SHP77 treated with DMSO at 0.1 percent for 48 hours (cell line): ENCODE data around the gene XAGE3.
"Not testable (repeated sequence)": the region's sequence is repeated elsewhere in the genome, so short reads cannot be mapped to it uniquely, and the experiment has no call there.

Experiments used
- DNase-seq: peaks from one replicate; lab custom pipeline; 2025; lab: John Stamatoyannopoulos, UW

Gene XAGE3, protein sequence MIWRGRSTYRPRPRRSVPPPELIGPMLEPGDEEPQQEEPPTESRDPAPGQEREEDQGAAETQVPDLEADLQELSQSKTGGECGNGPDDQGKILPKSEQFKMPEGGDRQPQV

DNA sequence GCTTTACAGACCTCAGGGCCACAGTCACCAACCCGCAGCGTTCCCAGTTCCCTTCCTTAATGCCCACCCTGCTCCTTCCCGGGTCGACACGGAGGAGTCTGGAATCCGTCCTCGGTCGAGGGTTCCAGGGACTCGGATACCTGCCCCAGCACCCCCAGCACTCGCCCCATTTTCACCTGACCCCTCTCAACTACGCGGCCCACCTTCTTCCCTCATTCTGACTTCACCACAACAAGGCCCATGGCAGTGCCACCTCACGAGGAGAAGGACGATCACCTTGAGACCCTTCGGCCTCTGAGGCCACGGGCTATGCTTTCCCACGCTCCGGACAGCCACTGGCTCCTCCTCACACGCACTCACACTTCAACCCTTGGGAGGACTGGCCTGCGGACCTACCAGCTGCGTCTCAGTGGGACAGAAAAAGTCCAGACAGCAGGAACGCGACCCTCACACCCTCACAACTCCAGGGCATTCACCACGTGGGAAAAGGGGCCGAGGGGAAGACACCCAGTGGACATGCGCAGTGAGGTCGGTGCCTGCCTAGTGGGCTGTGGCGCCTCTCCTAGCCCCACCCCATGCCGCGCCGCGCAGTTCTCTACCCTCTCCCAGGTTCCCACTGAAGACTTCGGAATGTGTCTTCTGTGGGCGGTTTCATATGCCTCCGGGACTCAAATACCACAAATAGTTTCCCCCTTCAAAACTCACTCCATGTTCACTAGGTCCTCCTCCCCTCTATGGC is at the start of gene XAGE3:
XAGE3 (minus strand) TSS at position 474 of the 739 bp plus-strand sequence. CDS start 950 bp downstream, outside the sequence.
- no peak for DNase-seq

DNA sequence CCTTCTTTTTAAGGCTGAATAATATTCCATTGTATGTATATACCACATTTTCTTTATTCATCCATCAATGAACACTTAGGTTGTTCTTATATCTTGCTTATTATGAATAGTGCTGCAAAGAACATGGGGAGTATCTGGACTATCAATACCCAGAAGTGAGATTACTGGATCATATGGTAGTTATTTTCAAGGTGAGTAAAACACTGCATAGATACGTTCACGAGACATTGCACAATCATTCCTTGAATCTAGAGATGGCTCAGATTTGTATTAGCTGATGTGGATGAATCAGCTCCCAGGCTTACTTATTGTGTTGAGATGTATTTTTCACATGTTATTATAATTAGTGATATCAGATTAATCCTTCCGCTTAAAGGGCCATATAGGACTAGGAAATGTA is 46.8 kb upstream of the XAGE3 start:
- not testable (repeated sequence) for DNase-seq

DNA sequence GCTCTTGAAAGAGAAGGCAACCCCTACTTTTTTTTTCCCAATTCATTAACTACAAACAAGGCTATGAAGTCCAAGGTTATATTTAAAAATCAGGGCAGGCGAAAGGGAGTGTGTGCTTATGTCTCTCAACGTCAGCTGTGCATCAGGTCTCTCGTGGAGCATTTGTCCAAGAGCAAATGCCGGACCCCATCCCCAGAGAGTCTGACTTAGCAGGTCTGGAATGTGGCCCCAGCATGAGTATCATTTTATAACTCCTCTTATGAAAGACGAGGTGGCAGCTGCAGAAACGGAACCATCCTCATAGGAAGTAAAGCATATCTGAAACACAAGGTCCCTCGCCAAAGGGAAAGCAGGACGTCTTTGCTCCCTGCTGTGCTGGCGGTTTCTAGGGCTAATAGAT is 45.8 kb upstream of the XAGE3 start:
- not testable (repeated sequence) for DNase-seq

DNA sequence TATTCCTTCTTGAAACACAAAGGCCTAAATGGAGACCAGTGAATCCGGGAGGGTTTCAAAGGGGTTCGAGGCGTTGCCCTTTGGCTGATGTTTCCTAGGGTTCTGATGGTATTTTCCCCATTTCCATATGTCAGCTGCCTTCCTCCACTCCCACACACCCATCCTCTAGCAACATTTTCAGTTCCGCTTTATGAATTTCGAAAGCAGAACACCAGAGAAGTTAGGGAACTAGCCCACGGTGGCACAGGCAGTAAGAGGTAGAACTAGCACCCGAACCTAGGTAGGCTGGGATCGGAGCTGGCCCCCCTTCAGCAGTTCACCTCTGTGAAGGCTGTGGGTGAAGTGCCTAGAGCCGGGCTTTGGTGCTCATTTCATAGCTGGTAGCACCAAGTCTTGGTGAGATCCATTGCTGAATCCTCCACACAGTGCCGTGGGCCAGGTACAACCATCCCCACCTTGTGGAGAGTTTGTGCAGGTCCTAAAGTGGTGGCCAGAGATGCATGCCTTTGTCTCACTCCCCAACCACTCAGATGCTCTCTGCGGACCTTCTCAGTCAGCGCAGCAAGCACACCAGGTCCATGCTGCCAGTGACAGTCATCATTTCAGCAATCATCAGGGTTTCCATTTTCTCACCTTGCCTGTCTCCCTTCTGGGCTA is 41.6 kb upstream of the XAGE3 start:
- DNase-seq = not testable (repeated sequence)

DNA sequence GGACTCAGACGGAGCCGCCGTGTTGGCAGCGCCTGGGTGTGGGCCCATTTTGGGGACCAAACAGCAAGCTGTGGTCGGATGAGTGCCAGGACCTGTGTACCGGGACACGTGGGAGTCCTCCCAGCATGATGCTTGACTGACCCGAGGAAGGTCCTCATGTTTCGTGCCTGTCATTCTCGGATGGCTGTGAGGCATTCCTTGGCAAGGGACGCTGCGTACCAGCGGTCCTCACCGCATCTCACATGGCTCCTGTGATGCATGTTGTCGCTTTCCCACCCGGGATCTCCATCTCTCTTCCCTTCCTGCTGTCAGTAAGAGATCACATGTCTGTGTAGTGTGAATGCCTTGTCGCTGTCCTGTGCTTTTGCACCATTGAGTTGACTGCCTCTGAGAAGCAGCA is 40.0 kb upstream of the XAGE3 start:
- DNase-seq = not testable (repeated sequence)

DNA sequence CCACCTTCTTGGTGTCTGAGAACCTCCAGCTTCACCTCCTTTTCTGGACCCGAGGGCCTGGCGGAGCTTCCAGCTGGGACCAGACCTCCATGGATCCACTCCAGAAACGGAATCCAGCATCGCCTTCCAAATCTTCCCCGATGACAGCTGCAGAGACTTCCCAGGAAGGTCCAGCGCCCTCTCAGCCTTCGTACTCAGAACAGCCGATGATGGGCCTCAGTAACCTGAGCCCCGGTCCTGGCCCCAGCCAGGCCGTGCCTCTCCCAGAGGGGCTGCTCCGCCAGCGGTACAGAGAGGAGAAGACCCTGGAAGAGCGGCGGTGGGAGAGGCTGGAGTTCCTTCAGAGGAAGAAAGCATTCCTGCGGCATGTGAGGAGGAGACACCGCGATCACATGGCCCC is 39.3 kb upstream of the XAGE3 start:
- DNase-seq = not testable (repeated sequence)

DNA sequence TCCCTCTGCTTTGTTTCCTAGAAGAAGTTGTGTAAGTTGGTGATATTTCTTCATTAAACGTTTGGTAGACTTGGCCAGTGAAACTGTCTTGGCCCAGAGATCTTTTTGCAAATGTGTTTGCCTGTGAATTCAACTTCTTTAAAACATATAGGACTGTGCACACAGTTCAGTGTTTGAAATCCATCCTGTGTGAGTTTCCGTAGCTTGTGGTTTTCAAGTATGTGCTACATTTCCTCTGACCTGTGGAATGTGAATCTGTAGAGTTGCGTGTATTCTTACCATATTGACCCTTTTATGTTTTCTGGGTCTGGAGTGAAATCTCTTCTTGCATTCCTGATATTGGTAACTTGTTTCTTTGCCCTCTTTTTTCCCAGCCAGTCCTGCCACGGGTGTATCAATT is 38.2 kb upstream of the XAGE3 start:
- not testable (repeated sequence) for DNase-seq

DNA sequence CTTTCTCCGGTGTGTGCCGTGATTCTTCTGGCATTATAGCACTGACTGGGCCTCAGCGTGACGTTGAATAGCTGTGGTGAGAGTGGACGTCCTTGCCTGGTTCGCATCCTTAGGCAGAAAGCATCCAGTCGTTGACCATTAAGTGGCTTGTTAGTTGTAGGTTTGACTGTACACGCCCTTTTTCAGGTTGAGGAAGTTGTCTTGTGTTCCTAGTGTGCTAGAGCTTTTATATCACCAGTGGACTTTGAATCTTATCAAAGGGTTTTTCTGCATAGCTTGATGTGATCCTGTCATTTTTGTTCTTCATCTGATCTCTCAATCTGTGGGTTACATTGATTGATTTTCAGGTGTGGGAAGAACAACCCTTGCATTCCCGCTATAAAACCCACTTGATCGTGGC is 37.6 kb upstream of the XAGE3 start:
- DNase-seq = not testable (repeated sequence)

DNA sequence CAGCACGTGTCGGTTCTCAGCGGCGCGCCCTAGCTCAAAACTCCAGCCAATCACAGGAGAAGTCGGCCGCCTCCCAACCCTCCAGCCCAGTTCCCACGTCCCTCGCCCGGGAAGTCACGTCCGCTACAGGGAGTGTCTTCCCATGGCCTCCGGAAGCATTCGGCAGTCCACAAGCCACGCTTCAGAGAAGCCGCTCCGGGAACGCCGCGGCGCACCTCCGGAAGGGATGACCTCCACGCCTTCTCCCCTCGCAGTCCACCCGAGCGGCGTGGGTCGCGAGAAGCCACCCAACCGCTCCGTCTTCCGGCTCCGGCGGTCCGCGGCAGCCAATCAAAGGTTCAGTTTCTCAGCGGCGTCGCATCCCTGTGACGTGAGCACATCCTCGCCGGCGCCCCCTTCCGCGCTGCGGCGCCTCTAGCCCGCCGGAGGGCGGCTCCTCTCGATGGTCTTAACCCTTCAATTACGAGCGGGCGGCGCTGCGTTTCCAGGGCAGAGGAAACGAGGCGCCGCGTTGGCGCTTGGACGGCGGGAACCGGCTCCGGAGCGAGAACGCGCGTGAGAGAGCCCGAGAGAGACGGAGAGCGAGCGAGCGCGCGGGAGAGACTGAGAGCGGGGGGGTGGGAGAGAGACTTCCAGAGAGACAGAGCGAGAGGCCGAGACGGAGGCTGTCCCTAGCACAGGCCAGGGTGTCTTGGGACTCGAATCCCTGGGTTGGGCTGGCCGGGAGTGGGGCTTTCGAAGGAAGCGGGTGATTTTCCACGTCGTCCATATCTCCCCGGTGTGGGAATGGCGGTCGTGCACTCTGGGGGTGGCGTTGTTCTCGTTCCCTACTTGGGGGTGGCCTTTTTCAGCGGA is 29.2 kb upstream of the XAGE3 start, which contains the start of gene FAM156B:
FAM156B (plus strand) TSS at position 476 of the 855 bp plus-strand sequence. CDS start 9,896 bp downstream, outside the sequence.
- DNase-seq = not testable (repeated sequence)

DNA sequence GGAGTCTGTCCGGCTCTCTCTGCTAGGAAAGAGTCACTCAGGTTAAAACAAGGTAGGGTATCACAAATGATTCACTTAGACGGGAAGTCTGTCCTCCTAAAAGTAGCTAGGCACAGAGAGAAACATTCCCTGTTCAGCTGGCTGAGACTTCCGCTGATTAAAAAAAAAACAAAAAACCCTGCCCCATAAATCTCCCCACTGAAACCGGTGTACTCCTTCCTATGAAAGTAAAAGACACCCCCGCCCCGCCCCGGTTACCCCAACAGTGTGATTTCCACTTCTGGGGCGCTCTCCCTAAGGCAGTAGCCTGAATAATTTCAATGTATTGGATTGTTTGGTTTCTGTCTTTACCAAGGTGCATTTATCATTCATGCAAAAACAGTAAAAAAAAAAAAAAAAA is 28.6 kb upstream of the XAGE3 start:
- not testable (repeated sequence) for DNase-seq

DNA sequence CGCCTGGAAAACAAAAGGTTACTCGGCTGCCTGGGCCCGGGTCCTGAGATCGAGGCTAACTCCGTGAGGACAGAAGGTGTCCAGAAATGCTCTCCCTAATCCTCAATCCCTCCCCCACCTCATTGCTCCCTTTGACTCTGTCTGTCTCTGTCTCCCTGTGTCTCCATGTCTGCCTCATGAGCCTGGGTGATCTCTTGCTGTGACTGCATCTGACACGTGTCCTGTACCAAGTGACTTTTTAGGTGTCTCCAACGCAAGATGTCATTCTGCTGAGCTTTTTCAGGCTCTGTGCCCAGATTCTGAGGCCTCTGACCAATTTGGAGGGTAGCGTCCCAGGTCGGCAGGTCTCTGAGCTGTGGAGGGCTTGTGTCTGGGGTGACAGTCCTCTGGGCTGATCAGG is 20.2 kb upstream of the XAGE3 start:
- DNase-seq = not testable (repeated sequence)

DNA sequence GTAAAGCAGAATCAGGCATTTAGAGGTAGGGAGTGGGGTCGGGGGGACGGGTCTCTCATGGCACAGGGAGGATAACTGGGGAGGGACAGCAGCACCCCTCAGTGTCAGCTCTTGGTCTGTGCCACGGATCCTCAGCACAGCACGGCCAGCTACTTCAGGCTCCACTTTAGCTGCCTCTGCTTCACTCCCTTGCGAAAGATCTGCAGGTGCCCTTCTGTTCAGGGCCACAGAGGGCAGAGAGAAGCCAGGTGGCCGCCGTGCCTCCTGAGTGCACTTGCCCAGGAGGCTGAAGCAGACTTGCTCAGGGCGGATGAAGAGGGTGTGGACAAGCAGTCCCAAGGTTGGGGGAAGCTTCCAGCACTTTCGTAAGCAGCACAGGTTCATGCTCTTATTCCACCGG is 19.6 kb upstream of the XAGE3 start:
- DNase-seq = not testable (repeated sequence)

DNA sequence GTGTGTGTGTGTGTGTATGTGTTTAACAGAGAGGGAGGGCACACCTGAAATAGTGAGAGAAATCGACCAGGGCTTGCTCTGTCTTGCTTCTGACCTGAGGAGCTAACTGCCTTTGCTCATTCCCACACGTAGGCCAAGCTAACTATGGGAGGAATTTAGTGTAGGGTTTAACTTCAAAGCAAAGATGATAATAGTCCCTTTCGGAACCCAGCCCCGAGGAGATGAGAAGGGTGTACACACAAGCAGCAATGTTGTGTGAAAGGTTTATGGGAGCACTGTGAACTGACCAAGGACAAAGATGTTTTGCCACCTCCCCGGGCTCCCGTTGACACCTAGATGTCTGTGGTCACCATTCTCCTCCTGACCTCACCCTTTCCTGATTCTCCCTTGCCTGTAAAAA is 8.5 kb upstream of the XAGE3 start:
- DNase-seq = not testable (repeated sequence)

DNA sequence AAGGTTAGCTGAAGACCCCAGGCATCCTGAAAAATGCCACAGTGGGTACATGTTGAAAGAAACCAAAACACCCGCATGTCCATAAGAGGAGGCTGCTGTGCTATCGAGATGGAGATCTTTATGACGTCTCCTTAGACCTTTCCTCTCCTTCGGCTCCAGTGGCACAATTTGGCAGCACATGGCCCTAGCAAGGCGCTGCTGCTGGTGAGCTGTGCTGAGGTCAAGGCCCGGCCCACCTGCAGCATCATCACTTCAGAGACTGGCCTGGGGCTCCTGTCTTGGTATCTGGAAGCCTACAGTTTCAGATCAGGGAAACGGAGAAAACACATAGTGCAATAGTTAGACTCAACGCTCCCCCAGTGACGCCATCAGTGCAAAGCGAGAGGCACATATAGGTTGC is 7.6 kb upstream of the XAGE3 start:
- DNase-seq = not testable (repeated sequence)

DNA sequence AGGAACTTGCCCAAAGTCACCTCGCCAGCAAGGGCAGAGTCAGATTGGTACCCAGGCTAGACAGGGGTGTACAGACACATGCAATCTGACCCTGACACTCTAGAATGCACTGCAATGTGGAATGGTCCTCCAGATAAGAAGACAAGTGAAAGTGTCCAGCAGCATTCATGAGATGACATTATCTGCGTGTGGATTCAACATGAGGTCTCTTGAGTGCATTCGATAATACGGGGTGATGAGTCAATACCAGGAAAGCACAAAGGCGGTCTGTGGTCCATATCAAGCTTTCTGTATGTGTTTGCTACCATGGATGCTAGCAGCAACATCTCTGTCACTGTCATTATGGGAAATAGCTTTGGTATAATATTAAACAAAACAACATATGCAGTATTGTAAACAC is 6.8 kb upstream of the XAGE3 start:
- no peak for DNase-seq

DNA sequence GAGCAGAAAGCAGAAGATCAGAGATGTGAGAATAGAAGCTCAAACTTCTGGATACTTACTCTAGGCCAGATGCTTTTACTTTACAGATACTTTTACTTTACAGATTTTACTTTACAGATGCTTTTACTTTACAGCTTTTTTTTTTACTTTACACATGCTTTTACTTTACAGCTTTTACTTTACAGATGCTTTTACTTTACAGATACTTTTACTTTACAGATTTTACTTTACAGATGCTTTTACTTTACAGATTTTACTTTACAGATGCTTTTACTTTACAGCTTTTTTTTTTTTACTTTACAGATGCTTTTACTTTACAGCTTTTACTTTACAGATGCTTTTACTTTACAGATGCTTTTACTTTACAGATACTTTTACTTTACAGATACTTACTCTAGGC is 5.9 kb upstream of the XAGE3 start:
- not testable (repeated sequence) for DNase-seq

DNA sequence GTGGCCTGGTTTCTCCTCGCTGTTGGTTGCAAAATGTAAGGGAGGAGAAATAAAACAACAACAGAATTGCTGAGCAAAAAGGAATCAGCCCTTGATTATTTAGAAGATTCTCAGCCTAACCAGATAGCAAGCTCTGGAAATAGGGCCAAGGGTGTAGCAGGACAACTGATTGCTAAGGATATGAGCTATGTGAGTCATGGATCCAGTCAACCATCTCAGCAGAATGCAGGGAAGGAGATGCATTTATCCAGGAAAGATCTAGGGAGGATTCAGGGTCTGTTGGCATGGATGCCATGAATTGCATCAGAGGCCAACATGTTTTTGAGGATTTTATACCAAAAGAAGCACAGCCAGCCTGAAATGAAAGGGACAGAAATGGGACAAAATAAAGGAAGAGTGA is 2.2 kb upstream of the XAGE3 start:
- no peak for DNase-seq

DNA sequence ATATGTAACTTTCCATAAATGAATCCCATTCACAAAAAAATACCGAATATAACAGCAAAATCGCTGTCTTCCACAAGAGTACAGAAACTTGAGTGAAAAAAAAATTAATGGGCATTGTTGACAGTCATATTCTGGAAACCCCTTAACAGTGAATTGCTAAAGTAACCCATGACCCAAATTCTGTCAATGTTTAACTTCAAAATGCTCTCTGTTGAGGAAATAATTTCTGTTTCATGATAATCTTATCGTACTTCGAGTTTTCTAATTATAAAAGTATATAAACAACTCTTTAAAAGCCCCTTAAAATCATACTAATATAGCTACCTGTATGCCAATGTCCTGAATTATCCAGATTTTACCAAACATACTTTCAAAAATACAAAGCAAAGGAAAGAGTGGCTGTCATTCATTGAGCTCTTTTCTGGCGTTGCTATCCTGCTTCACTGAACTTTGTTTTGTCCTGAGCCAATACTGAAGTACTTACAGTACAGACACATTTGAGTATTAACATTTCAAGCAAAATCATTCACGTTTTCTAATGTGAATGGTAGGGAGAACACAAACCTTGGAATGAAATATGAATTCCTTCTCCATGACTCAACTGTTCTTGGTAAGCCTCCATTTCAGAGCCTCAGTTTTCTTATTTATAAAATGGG is 2.4 kb downstream of the XAGE3 start:
- DNase-seq = no peak

DNA sequence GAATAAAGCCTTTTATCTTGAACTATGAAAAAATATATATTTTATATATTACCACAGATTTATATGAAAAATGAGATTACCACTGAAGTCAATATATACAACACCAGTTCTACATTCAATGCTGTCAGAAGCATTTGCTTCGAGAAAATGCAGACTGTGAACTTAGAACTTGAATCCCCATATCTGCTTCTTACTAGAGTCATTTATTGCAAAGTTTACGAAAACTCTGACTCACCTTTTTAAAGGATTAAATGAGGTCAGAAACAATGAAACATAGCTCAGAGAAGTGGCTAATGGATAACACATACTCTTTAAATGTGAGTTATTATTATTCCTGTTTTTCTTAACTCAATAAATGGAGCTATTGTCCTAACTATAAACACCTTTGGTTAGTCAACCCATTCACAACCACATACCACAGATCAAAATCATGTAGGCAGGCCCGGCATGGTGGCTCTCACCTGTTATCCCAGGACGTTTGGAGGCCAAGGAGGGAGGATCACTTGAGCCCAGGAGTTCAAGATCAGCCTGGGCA is 10.8 kb downstream of the XAGE3 start:
- not testable (repeated sequence) for DNase-seq

DNA sequence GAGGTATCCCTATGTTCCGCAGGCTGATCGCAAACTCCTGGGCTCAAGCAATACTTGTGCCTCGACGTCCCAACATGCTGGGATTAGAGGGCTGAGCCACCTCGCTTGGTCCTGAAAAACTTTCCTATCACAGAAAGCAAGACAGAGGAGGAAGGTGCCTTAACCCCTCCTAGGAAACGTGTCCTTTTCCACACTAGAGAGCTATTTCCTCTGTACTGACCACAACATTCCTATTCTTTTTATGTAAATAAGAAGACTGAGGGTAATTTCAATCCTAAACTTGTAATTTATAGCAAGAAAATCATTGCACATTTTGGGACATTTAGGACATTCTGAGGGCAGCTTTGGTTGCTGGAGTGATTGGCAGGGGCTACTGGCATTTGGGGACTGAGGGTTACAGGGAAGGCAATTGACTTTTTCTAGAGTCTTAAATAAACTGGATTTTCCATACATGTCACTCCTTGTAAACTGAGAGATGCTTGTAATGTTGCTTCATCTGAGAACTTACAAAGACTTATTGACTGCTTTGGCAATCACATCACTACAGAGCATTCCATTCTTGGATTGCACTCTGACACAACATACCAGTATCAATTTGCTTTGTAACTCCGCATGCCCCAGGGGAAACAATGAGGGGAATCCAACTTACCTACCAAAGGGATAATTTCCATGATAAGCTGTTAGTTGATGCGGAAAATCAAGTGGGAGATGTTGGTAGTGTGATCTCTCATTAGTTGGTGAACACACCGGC is 15.6 kb downstream of the XAGE3 start:
- DNase-seq = no peak

DNA sequence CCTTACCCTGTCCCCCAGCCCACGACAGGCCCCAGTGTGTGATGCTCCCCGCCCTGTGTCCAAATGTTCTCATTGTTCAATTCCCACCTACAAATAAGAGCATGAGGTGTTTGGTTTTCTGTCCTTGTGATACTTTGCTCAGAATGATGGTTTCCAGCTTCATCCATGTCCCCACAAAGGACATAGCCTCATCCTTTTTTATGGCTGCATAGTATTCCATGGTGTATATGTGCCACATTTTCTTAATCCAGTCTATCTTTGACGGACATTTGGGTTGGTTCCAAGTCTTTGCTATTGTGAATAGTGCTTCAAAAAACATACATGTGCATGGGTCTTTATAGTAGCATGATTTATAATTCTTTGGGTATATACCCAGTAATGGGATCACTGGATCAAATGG is 24.3 kb downstream of the XAGE3 start:
- DNase-seq = not testable (repeated sequence)
